K562 (cell line): ENCODE measurements around the gene EIF2S2. TPM values are rescaled to one million over a fixed set of nuclear protein-coding genes. Genes with fewer than 3 reads are reported as not detected.
A peak's percentile ranks its signal among the peaks of the same experiment; 100 is the strongest.

Source experiments
- ARID1B ChIP-seq: fragments of 450-650 bp; IDR thresholded peaks from 2 replicates; pipeline ENCODE4 v1.6.1; 2016; ENCODE audit warnings: antibody characterized with exemption, mild to moderate bottlenecking, inconsistent platforms
- ARID4B ChIP-seq: sonication (generic); formaldehyde crosslinking; IDR thresholded peaks from 2 replicates; pipeline ENCODE4 v1.8.0; 2022; ENCODE audit warnings: mild to moderate bottlenecking, missing genetic modification reagents
- CHD2 ChIP-seq: IDR thresholded peaks from 2 replicates; pipeline ENCODE4 v1.6.1; 2011; ENCODE audit warnings: low read depth, low read length
- CREBBP ChIP-seq: IDR thresholded peaks from one replicate; pipeline ENCODE4 v1.6.1; 2012; ENCODE audit warnings: low read depth, mild to moderate bottlenecking, control low read depth, inconsistent platforms, low read length
- CXXC5 ChIP-seq: fragments of 250-450 bp; sonication (Bioruptor Pico); IDR thresholded peaks from 2 replicates; pipeline ENCODE4 v1.8.0; 2022; ENCODE audit warnings: inconsistent platforms, mild to moderate bottlenecking, moderate library complexity
- E2F6 ChIP-seq, 2 experiments: IDR thresholded peaks; 2 replicates each; pipeline ENCODE4 v1.6.1; 2011; ENCODE audit warnings: borderline replicate concordance in 1 of 2, control low read depth in 1 of 2, low read depth in 1 of 2, low read length in 1 of 2, mild to moderate bottlenecking in 1 of 2, mixed read lengths in 1 of 2, moderate library complexity in 1 of 2; ENCODE audit not compliant: insufficient read depth in 1 of 2, insufficient read length in 1 of 2, poor library complexity in 1 of 2, severe bottlenecking in 1 of 2; ENCODE audit errors: extremely low read depth in 1 of 2
- FOXP1 ChIP-seq: sonication (generic); formaldehyde crosslinking; IDR thresholded peaks from 2 replicates; pipeline ENCODE4 v1.8.0; 2022; ENCODE audit warnings: mild to moderate bottlenecking, missing genetic modification reagents
- HNRNPLL ChIP-seq: fragments of 200-400 bp; formaldehyde crosslinking; IDR thresholded peaks from 2 replicates; pipeline ENCODE4 v1.6.1; 2017; ENCODE audit warnings: low read length, low read depth, mild to moderate bottlenecking; ENCODE audit not compliant: poor library complexity, severe bottlenecking
- HSF4 ChIP-seq: fragments of 250-450 bp; sonication (Bioruptor Pico); IDR thresholded peaks from 2 replicates; pipeline ENCODE4 v2.1.2; 2022; ENCODE audit warnings: mild to moderate bottlenecking, moderate library complexity, borderline replicate concordance
- JUND ChIP-seq, 2 experiments: IDR thresholded peaks; 2 replicates in 1 of 2; 3 replicates in 1 of 2; pipeline ENCODE4 v1.6.1; 2011; ENCODE audit warnings: borderline replicate concordance in 2 of 2, low read depth in 2 of 2, low read length in 2 of 2, improper control_type of control experiment in 1 of 2, missing biosample characterization in 1 of 2, missing genetic modification characterization in 1 of 2, missing genetic modification reagents in 1 of 2
- MCM5 ChIP-seq: fragments of 450-650 bp; IDR thresholded peaks from 2 replicates; pipeline ENCODE4 v1.6.1; 2016; ENCODE audit warnings: low read depth
- MIER1 ChIP-seq: fragments of 450-650 bp; IDR thresholded peaks from 2 replicates; pipeline ENCODE4 v1.6.1; 2016; ENCODE audit warnings: antibody characterized with exemption, mild to moderate bottlenecking, low read depth
- MLX ChIP-seq, 2 experiments: fragments of 450-650 bp in 1 of 2; sonication (generic) in 1 of 2; formaldehyde crosslinking; conservative IDR thresholded peaks; 2 replicates each; pipeline versions ENCODE4 v1.4.0 to v1.8.1; 2020 to 2022; ENCODE audit warnings: mild to moderate bottlenecking in 1 of 2, missing genetic modification reagents in 1 of 2
- PCBP2 ChIP-seq: fragments of 200-400 bp; formaldehyde crosslinking; IDR thresholded peaks from 2 replicates; pipeline ENCODE4 v1.6.1; 2018; ENCODE audit warnings: low read length, low read depth, mild to moderate bottlenecking, moderate library complexity; ENCODE audit not compliant: poor library complexity, severe bottlenecking
- SREBF2 ChIP-seq: sonication (generic); formaldehyde crosslinking; IDR thresholded peaks from 2 replicates; pipeline ENCODE4 v1.4.0; 2020; ENCODE audit warnings: mild to moderate bottlenecking, missing genetic modification reagents
- SRSF3 ChIP-seq: fragments of 200-400 bp; formaldehyde crosslinking; IDR thresholded peaks from 2 replicates; pipeline ENCODE4 v1.6.1; 2016; ENCODE audit warnings: mild to moderate bottlenecking, low read length, moderate library complexity; ENCODE audit not compliant: insufficient read depth
- ZEB2 ChIP-seq: fragments of 450-650 bp; IDR thresholded peaks from 2 replicates; pipeline ENCODE4 v1.6.1; 2016
- ZFP1 ChIP-seq: fragments of 450-650 bp; formaldehyde crosslinking; IDR thresholded peaks from 2 replicates; pipeline ENCODE4 v1.4.0; 2020; ENCODE audit warnings: mild to moderate bottlenecking, mixed read lengths
- ZNF263 ChIP-seq: sonication (generic); formaldehyde crosslinking; IDR thresholded peaks from 2 replicates; pipeline ENCODE4 v1.8.0; 2022; ENCODE audit warnings: mild to moderate bottlenecking, missing genetic modification reagents, borderline replicate concordance
- ZNF551 ChIP-seq: fragments of 250-450 bp; sonication (Bioruptor Pico); IDR thresholded peaks from 2 replicates; pipeline ENCODE4 v1.5.0; 2021; ENCODE audit warnings: mild to moderate bottlenecking, moderate library complexity
- ZNF583 ChIP-seq: fragments of 250-450 bp; sonication (Bioruptor Pico); IDR thresholded peaks from 2 replicates; pipeline ENCODE4 v1.4.0; 2020
- polyA plus RNA-seq, 8 experiments: library from polyadenylated mRNA; depleted of rRNA in 4 of 8; stranded (reverse) in 5 of 8; unstranded in 3 of 8; fragments of >200 nt; fragmentation: Nextera tagmentation in 2 of 8; fragmentation: Illumina TruSeq in 1 of 8; extraction: Ambion mirVana in 2 of 8; extraction: Trizol in 1 of 8; gene quantifications; 2 replicates each; pipeline versions ENCODE4 v1.2.1 to v1.2.3, GENCODE V29; 2011 to 2014; ENCODE audit warnings: inconsistent platforms in 1 of 8, missing spikeins in 1 of 8
- total RNA-seq, 7 experiments: library from RNA; depleted of rRNA in 6 of 7; stranded (reverse); fragments of >200 nt in 6 of 7; fragmentation: Illumina TruSeq in 2 of 7; extraction: Trizol in 2 of 7; gene quantifications; 2 replicates each; pipeline versions ENCODE4 v1.2.1 to v1.2.3, GENCODE V29; 2011 to 2021; ENCODE audit warnings: low replicate concordance in 1 of 7

Gene EIF2S2
- total and polyA plus RNA-seq, 9 of the 15 experiments (the other 6 are each of a cell fraction or from before 2014, with no cell fraction given), result 79.7 to 220 (median 154) TPM

- TF ChIP-seq SREBF2 (CRISPR knock-in tag) (no peak), HNRNPLL (no peak), ZEB2 (0 out of 2 replicates have a peak, but pooled peaks have one; percentile 22), E2F6 (IDR thresholded peaks at IDR 0.05; ENCODE audit: borderline replicate concordance in 1 of 2, extremely low read depth in 1 of 2, insufficient read depth in 1 of 2, insufficient read length in 1 of 2, low read depth in 1 of 2, low read length in 1 of 2, poor library complexity in 1 of 2, severe bottlenecking in 1 of 2) (no peak), ZFP1 (CRISPR knock-in tag) (no peak), JUND (IDR thresholded peaks at IDR 0.05; ENCODE audit: borderline replicate concordance, low read depth, low read length) (no peak), JUND (tag; IDR thresholded peaks at IDR 0.05; ENCODE audit: borderline replicate concordance, low read depth, low read length) (no peak), FOXP1 (CRISPR knock-in tag) (no peak), ZNF551 (CRISPR knock-in tag) (no peak), MIER1 (no peak), ZNF263 (CRISPR knock-in tag) (no peak), SRSF3 (no peak), MCM5 (no peak), ARID1B (peak; percentile 82), MLX (CRISPR knock-in tag; conservative IDR thresholded peaks at IDR 0.05) (no peak), CHD2 (no peak), HSF4 (CRISPR knock-in tag) (no peak), ZNF583 (CRISPR knock-in tag) (no peak), ARID4B (CRISPR knock-in tag) (no peak), CXXC5 (CRISPR knock-in tag) (0 out of 2 replicates have a peak, but pooled peaks have one; percentile 32), PCBP2 (no peak), CREBBP (no peak)
Observed at GRCh38 chr20:34127792-34128191, 15.7 kb upstream of the EIF2S2 start (continued).
